ENCODE results near the gene CHD6. TPM values are rescaled to one million over a fixed set of nuclear protein-coding genes. Genes with fewer than 3 reads are reported as not detected.

CHD6 gene
- total RNA-seq, 1 experiment from 2014 or later, result 25.3 TPM

DNA sequence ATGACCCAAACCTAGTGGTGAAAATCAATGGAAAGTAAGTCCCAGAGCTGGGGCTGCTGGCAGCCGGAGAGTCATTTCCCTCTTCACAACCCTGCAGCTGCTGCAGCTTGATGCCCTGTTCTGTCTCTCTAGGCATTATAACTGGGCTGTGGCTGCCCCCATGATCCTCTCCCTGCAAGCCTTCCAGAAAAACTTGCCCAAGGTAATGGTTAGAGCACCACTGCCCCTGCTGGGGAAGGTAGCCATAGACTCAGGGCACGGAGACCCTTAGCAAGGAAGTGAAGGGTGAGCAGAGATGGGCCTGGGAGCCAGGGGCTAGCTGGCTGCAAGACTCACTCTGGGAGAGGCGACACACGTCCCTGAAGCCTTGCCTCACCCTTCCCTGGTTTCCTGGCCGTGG, 265.5 kb downstream of the CHD6 start:
- H3K9me3 ChIP-seq (ENCODE audit: low read length), result no peaks in the 10 kb centered on the region
- no peaks in the 10 kb centered on the region for H3K36me3 ChIP-seq (ENCODE audit: insufficient read depth, low read length)
- H3K9ac ChIP-seq (ENCODE audit: low read length), result no peak overlapping the region
- H3K27me3 ChIP-seq (ENCODE audit: low read length), result no peaks in the 10 kb centered on the region
- no peaks in the 10 kb centered on the region for H3K79me2 ChIP-seq (ENCODE audit: low read length)
- no peak overlapping the region for H3K4me2 ChIP-seq (ENCODE audit: low read depth, low read length, poor library complexity, severe bottlenecking)
- H3K9me2 ChIP-seq (replicated peaks; ENCODE audit: insufficient read depth, low read length), result no peaks in the 10 kb centered on the region
- H2AFZ ChIP-seq (ENCODE audit: low read length), result no peak overlapping the region
- no peaks in the 10 kb centered on the region for H4K20me1 ChIP-seq (ENCODE audit: insufficient read depth, low read depth, low read length)
- no peaks in the 10 kb centered on the region for H3K4me1 ChIP-seq (ENCODE audit: low read length)
- H3K27ac ChIP-seq (ENCODE audit: low read length), result no peak overlapping the region
- no peak for DNase-seq
- H3K4me3 ChIP-seq (ENCODE audit: low read length), result no peak overlapping the region

DNA sequence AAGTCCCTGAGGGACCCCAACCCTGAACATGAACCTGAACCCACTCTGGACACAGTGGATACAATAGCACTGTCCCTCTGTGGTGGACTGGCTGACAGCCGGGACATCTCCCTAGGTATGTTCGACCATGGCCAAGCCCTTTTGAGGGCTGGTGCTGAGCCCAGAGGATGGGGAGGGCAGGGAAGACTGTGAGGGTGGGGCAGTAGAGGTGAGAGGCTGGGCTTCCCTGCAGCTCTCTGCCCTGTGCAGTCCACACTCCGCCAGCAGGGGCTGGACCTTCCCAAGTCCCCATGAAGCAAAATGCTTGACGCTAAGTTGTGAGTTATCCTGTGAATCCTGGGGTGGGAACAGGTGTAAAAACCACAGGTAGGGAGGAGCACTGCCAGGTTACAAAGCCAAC, 266.1 kb downstream of the CHD6 start:
- H2AFZ ChIP-seq (ENCODE audit: low read length), result no peak overlapping the region

More for the DNA sequence above, 266.1 kb downstream of the CHD6 start:
- H3K79me2 ChIP-seq (ENCODE audit: low read length), result no peaks in the 10 kb centered on the region
- no peak overlapping the region for H3K4me3 ChIP-seq (ENCODE audit: low read length)
- H3K27ac ChIP-seq (ENCODE audit: low read length), result no peak overlapping the region
- no peak overlapping the region for H3K9ac ChIP-seq (ENCODE audit: low read length)
- H3K36me3 ChIP-seq (ENCODE audit: insufficient read depth, low read length), result no peaks in the 10 kb centered on the region
- no peaks in the 10 kb centered on the region for H3K9me3 ChIP-seq (ENCODE audit: low read length)
- no peak overlapping the region for H3K4me2 ChIP-seq (ENCODE audit: low read depth, low read length, poor library complexity, severe bottlenecking)
- DNase-seq, result no peak
- H3K9me2 ChIP-seq (replicated peaks; ENCODE audit: insufficient read depth, low read length), result no peaks in the 10 kb centered on the region
- no peaks in the 10 kb centered on the region for H4K20me1 ChIP-seq (ENCODE audit: insufficient read depth, low read depth, low read length)
- no peaks in the 10 kb centered on the region for H3K27me3 ChIP-seq (ENCODE audit: low read length)
- H3K4me1 ChIP-seq (ENCODE audit: low read length), result no peaks in the 10 kb centered on the region

Measured in Karpas-422 (cell line).